LNCAP (cell line): Measurements from ENCODE around the gene MGST1.

ENCODE experiments used
- CTCF ChIP-seq: fragments of 450-650 bp; IDR thresholded peaks from 2 replicates; pipeline ENCODE4 v1.5.1; 2017; ENCODE audit warnings: mild to moderate bottlenecking

Gene MGST1

GRCh38 chr12:16384732-16385131 is 37.3 kb downstream of the MGST1 start:
- no peak for TF ChIP-seq CTCF

GRCh38 chr12:16385782-16386646 is 38.6 kb downstream of the MGST1 start:
- TF ChIP-seq CTCF = peak; percentile 64

GRCh38 chr12:16387919-16388318 is 40.5 kb downstream of the MGST1 start:
- TF ChIP-seq CTCF = no peak

- no peak for TF ChIP-seq CTCF
Observed at GRCh38 chr12:16389594-16389993, 42.1 kb downstream of the MGST1 start.

- TF ChIP-seq CTCF = no peak
Observed at GRCh38 chr12:16392846-16393535, 45.5 kb downstream of the MGST1 start.

GRCh38 chr12:16399101-16399500 is 51.7 kb downstream of the MGST1 start:
- no peak for TF ChIP-seq CTCF

GRCh38 chr12:16407346-16407745 is 59.9 kb downstream of the MGST1 start:
- no peak for TF ChIP-seq CTCF
